Measurements from ENCODE around the gene VIT.
A peak's percentile ranks its signal among the peaks of the same experiment; 100 is the strongest.

The VIT gene

GRCh38 chr2:36770542-36771287 is 74.2 kb downstream of the VIT start:
- ChIA-PET CTCF (interaction anchor here (0.7 to 23.8 kb wide), 11 partner anchors 9 to 418 kb away, joined by 3 to 545 read pairs (median 4); no protein-coding TSS in a partner anchor), POLR2A (no interaction called here)
- H3K4me3 ChIP-seq (ENCODE audit: low read depth, low read length): no peak overlapping the region
- DNase-seq (ENCODE audit: low read depth, low spot score): no peak
- TF ChIP-seq, protein P1, sequence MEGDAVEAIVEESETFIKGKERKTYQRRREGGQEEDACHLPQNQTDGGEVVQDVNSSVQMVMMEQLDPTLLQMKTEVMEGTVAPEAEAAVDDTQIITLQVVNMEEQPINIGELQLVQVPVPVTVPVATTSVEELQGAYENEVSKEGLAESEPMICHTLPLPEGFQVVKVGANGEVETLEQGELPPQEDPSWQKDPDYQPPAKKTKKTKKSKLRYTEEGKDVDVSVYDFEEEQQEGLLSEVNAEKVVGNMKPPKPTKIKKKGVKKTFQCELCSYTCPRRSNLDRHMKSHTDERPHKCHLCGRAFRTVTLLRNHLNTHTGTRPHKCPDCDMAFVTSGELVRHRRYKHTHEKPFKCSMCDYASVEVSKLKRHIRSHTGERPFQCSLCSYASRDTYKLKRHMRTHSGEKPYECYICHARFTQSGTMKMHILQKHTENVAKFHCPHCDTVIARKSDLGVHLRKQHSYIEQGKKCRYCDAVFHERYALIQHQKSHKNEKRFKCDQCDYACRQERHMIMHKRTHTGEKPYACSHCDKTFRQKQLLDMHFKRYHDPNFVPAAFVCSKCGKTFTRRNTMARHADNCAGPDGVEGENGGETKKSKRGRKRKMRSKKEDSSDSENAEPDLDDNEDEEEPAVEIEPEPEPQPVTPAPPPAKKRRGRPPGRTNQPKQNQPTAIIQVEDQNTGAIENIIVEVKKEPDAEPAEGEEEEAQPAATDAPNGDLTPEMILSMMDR (IDR thresholded peaks at IDR 0.05; ENCODE audit: insufficient read depth, low read length, missing control alignments): peak; percentile 76

DNA sequence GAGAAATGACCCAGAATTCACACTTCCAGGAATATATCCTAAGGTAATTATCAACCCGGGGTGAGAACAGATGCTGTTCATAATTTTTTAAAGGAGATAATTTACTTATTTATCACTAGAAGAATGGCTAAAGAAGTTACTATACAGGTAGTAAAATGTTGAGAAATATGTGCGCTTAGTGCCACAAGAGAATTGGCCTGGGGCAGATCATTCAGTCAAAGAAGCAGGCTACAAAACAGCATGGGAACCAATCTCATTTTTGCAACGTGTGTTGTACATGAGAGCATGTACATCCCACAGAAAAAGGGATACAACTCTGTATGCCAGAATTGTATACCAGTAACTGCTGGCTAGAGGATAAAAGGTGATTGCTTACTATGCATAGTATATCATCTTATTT is 75.2 kb downstream of the VIT start:
- ChIA-PET POLR2A (no interaction called here), CTCF (interaction anchor here (1.8 to 23.8 kb wide), 2 partner anchors 10 to 21 kb away, joined by 8 to 545 read pairs; no protein-coding TSS in a partner anchor)
- DNase-seq (ENCODE audit: low read depth, low spot score): no peak
- H3K4me3 ChIP-seq (ENCODE audit: low read depth, low read length): no peak overlapping the region
- TF ChIP-seq, protein P1 (IDR thresholded peaks at IDR 0.05; ENCODE audit: insufficient read depth, low read length, missing control alignments): no peak

DNA sequence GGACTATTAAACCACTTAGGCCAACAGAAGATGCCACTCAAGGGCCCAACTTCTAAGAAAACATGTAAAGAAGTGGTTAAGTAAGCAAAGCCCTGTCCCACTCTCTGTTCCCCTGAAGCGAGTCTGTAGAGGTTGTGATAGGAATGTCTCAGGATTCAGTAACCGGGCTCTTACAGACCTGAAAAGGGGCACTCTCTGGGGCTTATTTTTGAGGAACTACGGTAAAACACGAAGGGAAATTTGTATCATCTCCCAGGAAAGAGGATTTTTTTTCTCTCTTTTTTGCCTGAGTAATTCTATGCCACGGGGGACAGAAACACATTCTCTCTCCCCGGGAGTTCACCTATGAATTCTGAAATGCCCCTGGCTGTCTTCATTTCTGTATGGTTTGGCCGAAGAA is 77.4 kb downstream of the VIT start:
- no peak overlapping the region for H3K4me3 ChIP-seq (ENCODE audit: low read depth, low read length)
- CTCF ChIA-PET: interaction anchor here (23.8 kb wide), 1 partner anchor 19 kb away, joined by 545 read pairs; no protein-coding TSS in a partner anchor
- POLR2A ChIA-PET: no interaction called here
- TF ChIP-seq, protein P1 (IDR thresholded peaks at IDR 0.05; ENCODE audit: insufficient read depth, low read length, missing control alignments): no peak
- DNase-seq (ENCODE audit: low read depth, low spot score): no peak

DNA sequence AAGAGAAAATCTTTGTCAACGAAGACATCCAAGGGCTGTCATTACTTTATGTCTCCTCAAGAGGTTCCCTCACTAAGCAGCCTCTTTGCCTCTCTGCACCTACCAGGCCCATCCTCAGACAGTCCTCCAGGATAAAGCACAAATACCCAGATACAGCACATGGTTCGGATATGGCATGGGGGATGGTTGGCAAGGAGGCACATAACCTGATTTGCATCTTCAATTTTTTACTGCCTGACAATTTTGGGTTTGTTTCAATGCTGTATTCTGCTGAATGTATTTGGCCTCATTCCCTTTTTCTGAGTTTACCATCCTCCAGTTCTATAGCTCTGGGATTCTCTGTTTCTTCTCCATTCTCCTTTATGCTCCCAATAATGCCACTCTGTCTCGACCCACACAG is 78.8 kb downstream of the VIT start:
- TF ChIP-seq, protein P1 (IDR thresholded peaks at IDR 0.05; ENCODE audit: insufficient read depth, low read length, missing control alignments): no peak
- no peak overlapping the region for H3K4me3 ChIP-seq (ENCODE audit: low read depth, low read length)
- ChIA-PET POLR2A (no interaction called here), CTCF (interaction anchor here (0.9 to 23.8 kb wide), 3 partner anchors 17 to 245 kb away, joined by 3 to 545 read pairs (median 4); no protein-coding TSS in a partner anchor)
- no peak for DNase-seq (ENCODE audit: low read depth, low spot score)

DNA sequence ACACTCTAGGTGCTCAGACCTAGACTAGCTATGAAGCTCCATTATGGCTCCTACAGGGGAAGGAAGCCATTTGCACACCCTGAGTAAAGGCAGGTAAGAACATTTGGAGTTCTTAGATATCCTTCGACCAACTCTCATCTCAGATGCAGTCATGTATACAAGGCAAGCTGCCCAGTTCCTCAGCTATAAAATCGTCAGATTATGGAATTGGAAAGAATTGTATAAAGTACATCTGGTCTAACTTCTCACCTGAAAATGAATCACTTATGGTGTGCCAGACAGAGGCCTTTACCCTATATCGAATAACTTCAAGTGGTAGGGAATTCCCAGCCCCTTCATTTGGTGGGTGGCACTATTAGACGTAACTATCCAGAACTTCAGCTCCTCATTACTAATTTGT is 79.3 kb downstream of the VIT start:
- TF ChIP-seq, protein P1 (IDR thresholded peaks at IDR 0.05; ENCODE audit: insufficient read depth, low read length, missing control alignments): no peak
- POLR2A ChIA-PET: no interaction called here
- no peak for DNase-seq (ENCODE audit: low read depth, low spot score)
- CTCF ChIA-PET: interaction anchor here (0.9 to 23.8 kb wide), 3 partner anchors 17 to 245 kb away, joined by 3 to 545 read pairs (median 4); no protein-coding TSS in a partner anchor
- H3K4me3 ChIP-seq (ENCODE audit: low read depth, low read length): no peak overlapping the region

DNA sequence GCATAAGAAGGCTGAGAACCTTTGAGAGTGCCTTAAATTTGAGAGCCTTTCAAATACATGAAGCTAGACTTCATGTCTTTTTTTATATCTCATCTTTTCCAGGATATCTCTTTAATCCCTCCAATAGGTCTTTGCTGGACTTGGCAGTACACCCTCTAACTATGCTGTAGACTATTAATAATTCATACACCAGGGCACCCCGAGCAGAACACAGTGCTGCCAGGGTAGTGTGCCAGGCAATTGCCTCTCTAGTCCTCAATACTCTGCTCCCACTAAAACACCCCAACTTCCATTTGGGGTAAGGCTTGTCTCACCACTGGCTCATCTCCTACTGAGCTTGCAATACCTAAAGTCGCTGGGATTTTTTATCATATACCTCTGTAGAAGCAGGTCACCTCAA is 80.8 kb downstream of the VIT start:
- ChIA-PET POLR2A (no interaction called here), CTCF (interaction anchor here (1.5 to 31.1 kb wide), 4 partner anchors 2 to 425 kb away, joined by 3 to 545 read pairs (median 282); no protein-coding TSS in a partner anchor)
- TF ChIP-seq, protein P1 (IDR thresholded peaks at IDR 0.05; ENCODE audit: insufficient read depth, low read length, missing control alignments): no peak
- H3K4me3 ChIP-seq (ENCODE audit: low read depth, low read length): no peak overlapping the region
- DNase-seq (ENCODE audit: low read depth, low spot score): no peak

Measured in AG04449 (cell line).